ENCODE data around the gene ATP11B.

The ATP11B gene

GRCh38 chr3:182792901-182793662, at the start of gene ATP11B:
ATP11B (plus strand) TSS chr3:182793504; CDS start chr3:182793760, 256 bp downstream.
- peak; percentile 60 to 66 for DNase-seq (ENCODE audit: low read depth in 2 of 2)

- no peak for DNase-seq (ENCODE audit: low read depth in 2 of 2)
Observed at GRCh38 chr3:182746959-182747358, 46.3 kb upstream of the ATP11B start.

DNA sequence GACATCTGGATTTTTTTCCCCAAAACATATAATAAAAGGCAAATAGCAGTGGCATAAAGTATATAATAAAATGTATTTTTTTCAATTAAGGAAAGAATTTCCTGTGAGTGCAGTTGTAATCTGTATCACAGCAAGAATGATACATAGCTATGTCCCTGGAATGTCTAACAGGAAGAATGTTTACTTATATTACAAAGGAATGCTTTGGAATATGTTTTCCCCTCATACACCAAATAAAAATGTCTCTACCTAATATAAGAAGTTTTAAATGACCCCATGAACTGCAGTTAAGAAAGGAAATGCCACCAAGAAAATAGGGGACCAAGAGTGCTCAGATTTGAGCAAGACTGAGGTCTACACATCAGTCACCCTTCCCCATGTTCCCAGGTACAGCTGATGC, 38.0 kb upstream of the ATP11B start:
- no peak for DNase-seq (ENCODE audit: low read depth in 2 of 2)

DNA sequence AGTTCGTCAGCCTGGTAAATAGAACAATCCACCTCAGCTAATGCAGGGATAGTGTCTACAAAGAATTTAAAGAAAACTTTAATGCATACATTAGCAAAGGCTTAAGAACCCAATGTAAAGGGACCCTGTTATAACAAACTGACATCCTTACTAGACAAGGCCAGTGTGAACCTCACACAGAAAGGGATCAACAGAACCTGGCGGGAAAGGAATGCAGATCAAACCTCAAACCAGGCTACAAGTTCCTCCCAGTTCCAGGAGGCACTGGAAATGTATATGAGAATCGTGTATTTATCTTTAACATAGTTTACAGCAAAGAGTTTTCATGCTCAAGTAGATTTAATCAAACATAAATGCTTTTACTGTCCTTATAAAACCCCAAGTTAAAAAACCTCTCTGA, 37.6 kb upstream of the ATP11B start:
- no peak for DNase-seq (ENCODE audit: low read depth in 2 of 2)

- DNase-seq (ENCODE audit: low read depth in 2 of 2): no peak
Observed at GRCh38 chr3:182760576-182761164, 32.6 kb upstream of the ATP11B start.

DNA sequence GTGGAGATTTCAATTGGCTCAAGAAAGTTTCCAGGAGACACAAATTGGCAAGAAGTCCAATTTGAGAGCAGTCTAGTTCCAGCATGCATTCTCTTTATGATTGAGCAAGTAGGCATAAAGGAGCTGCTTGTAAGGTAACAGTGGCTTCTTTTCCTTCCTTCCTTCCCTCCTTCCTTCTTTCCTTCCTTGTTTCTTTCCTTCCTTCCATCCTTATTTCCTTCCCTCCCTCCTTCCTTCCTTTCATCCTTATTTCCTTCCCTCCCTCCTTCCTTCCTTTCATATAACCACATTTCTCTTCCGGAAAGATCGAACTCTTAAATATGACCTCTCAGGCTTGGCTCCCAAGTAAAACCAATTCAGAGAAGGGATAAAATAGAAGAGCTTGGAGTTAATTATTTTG, 29.4 kb upstream of the ATP11B start:
- DNase-seq (ENCODE audit: low read depth in 2 of 2): no peak

DNA sequence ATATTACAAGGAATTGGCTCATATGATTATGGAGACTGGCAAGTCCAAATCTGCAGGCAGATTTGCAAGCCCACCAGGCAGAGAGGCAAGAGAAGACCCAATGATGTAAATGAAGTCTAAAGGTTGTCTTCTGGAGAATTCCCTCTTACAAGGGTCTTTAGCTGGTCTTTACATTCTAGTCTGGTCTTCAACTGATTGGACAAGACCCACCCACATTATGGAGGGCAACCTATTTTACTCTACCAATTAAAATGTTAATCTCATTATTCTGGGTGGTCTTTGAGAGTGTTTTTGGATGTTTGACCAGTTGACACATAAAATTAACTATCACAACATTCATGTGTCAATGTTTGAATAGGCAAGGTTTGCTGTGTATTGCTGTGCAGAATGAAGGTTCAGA, 28.0 kb upstream of the ATP11B start:
- no peak for DNase-seq (ENCODE audit: low read depth in 2 of 2)

- no peak for DNase-seq (ENCODE audit: low read depth in 2 of 2)
Observed at GRCh38 chr3:182766099-182766498, 27.2 kb upstream of the ATP11B start.

- DNase-seq (ENCODE audit: low read depth in 2 of 2): no peak
Observed at GRCh38 chr3:182768413-182768812, 24.9 kb upstream of the ATP11B start.

- no peak for DNase-seq (ENCODE audit: low read depth in 2 of 2)
Observed at GRCh38 chr3:182769673-182770072, 23.6 kb upstream of the ATP11B start.

DNA sequence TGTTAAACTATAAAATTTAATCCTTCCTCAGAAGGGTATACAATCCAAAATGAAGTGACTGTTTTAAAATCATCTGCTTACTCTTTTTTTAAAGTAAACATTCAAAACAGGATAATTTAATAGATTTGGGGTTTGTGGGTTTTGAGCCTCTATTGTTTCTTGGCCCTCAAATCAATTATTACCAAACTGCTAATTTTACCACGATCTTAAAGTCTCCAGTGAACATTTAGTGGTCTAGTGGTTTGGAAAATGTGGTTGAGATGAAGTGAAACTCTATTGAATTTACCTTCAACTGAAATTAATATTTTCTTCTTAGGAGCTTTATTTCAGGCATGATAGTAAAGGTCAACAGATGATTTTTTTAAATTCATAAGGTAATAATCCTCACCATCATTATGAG, 11.2 kb upstream of the ATP11B start:
- no peak for DNase-seq (ENCODE audit: low read depth in 2 of 2)

GRCh38 chr3:182783106-182783505, 10.2 kb upstream of the ATP11B start:
- DNase-seq (ENCODE audit: low read depth in 2 of 2): no peak

DNA sequence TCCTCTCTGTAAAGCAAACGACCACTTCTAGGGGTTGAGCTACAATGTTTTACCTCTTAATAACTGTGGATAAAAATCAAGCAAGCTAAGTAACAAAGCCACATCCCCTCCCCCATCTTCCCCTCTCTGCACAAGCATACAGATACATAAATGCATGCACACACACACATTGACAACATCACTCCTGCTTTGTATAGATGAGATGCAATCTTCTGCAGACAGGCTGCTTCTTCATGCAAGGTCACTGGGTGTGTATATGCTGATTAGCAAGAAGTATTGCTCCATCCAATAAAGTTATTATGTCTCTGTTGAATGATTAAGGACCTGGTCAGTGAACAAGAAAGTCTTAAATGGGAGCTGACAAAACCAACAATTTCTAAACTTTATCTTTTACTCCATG, 8.8 kb upstream of the ATP11B start:
- DNase-seq (ENCODE audit: low read depth in 2 of 2): no peak

GRCh38 chr3:182785142-182785541, 8.2 kb upstream of the ATP11B start:
- no peak for DNase-seq (ENCODE audit: low read depth in 2 of 2)

DNA sequence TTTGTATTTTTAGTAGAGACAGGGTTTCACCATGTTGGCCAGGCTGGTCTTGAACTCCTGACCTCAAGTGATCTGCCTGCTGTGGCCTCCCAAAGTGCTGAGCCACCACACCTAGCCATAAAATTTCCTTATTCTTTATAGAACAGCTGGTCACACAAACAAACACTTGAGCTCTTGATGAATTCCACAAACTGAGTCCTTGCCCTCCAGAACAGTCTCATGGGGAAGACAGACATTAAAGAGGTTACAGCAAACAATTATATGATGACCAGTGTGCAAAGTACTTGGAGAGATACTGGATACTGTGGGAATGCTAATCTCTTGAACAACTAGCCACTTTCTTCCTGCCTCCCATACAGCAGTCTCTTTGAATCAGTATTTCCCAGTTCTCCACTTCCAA, 7.5 kb upstream of the ATP11B start:
- DNase-seq (ENCODE audit: low read depth in 2 of 2): no peak

GRCh38 chr3:182786564-182787196, 6.6 kb upstream of the ATP11B start:
- no peak for DNase-seq (ENCODE audit: low read depth in 2 of 2)

DNA sequence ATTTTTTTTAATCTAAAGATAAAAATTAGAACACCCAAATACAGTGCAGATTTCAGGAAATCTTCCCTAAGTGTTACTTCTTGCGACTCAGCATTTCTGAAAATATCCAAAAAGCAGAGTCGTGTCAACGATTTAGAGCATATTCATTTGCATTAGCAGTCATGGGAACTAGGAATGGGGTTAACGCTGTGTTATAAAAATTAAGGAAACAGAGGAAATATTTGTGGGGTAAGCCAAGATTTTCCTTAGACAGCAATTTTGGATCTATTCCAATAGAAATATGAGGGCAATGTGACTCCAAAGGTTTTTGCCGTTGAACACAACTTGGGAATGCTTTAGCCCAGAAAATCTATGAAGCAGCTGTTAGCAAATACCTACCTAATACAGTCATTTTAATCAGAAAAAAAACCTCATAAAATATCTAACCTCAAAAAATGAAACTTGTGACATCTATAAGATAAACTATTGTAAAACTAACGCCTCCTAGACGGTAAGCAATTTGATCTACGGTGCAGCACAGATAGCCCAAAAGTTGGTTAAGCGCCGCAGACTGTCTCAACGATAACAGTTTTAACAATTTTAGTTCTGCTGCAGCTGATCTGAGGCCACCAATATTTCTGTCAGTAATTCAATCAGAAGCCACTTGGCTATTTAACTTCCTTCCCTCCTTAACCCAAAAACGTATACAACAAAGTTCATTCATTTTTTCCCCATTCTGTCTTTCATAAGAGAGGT, 5.8 kb upstream of the ATP11B start:
- DNase-seq (ENCODE audit: low read depth in 2 of 2): no peak

DNA sequence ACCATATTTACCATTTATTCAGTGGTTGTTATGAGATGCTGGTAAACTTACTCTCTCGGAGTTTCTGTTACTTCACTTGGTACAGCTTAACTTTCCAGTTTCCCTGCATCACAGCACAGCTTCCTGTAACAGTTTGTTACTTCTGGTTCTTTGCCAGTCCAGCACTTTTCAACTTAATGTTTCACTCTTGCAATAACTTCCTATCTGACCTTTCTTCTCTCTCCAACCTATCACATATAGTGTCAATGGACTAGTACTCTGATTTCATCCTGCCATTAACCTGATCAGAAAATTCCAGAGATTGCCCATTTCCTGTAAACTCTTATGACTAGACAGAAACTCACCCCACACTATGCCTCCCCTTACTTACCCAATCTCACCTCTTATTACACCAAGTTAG, 3.9 kb upstream of the ATP11B start:
- DNase-seq (ENCODE audit: low read depth in 2 of 2): no peak

DNA sequence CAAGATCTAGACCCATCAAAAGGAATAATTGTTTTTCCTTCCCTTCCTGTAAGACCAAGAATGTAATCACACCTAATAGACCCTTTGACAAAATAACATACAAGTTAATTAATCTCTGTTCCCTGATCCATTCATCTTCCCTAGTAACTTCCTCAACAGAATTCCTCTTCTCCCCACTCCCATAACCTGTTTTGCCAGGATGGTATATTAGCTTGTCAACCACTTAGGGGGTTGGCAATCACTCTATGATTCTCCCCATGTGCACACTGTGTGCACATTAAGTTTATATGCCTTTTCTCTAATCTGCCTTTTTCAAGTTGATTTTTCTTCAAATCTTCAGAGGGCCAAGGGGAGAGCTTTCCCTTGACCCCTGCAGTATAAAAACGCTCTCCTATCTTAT, 2.7 kb upstream of the ATP11B start:
- DNase-seq (ENCODE audit: low read depth in 2 of 2): no peak

- peak; percentile 20 to 31 for DNase-seq (ENCODE audit: low read depth in 2 of 2)
Observed at GRCh38 chr3:182793663-182794454, 555 bp downstream of the ATP11B start.

Data from stimulated activated CD8-positive, alpha-beta memory T cell treated with anti-CD3 and anti-CD28 coated beads, Interleukin-15, amount 100 ng/mL, for 48 hours (primary cell).